Measurements from ENCODE around the gene BET1L.
"Not testable (repeated sequence)": the region's sequence is repeated elsewhere in the genome, so short reads cannot be mapped to it uniquely, and the experiment has no call there.

BET1L gene

DNA sequence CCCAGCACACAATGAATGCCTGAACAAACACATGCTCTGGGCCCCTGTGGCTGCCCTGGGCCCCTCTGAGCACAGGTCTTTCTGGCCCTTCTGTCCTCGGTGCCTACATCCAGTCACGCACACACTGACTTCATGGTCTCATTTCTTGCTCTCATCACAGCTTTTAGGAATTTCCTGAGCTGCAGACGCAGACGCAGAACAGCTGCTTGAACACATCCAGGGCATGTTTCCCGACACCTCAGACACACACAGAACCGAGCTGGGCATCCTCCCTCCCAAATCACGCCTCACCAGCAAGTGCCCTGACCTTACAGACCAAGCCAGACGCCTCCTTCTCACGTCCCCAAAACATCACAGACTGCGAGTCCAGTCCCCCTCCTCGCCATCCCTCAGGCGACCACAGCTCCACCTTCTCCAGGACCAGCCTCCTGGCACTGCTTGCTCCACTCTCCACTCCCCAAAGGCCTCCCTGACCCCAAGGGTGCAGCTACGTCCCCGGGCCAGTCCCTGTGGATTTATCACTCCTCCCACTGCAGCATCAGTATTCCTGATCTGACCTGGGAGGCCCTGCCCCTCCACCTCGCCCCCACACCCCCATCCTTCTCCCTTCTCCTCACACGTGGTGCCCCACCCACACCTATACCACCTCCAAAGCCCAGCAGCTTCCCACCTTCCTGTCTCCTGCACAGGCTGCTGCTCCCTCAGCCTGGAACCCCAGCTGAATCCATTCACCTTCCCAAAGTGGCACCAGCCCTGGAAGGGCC lies 16.0 kb upstream of the BET1L start:
- H3K36me3 ChIP-seq = no peaks in the 10 kb centered on the region
- no peaks in the 10 kb centered on the region for H3K27me3 ChIP-seq
- no peak overlapping the region for H3K4me3 ChIP-seq (ENCODE audit: low read depth, low read length)
- no peaks in the 10 kb centered on the region for H3K4me1 ChIP-seq
- TF ChIP-seq, protein P1, sequence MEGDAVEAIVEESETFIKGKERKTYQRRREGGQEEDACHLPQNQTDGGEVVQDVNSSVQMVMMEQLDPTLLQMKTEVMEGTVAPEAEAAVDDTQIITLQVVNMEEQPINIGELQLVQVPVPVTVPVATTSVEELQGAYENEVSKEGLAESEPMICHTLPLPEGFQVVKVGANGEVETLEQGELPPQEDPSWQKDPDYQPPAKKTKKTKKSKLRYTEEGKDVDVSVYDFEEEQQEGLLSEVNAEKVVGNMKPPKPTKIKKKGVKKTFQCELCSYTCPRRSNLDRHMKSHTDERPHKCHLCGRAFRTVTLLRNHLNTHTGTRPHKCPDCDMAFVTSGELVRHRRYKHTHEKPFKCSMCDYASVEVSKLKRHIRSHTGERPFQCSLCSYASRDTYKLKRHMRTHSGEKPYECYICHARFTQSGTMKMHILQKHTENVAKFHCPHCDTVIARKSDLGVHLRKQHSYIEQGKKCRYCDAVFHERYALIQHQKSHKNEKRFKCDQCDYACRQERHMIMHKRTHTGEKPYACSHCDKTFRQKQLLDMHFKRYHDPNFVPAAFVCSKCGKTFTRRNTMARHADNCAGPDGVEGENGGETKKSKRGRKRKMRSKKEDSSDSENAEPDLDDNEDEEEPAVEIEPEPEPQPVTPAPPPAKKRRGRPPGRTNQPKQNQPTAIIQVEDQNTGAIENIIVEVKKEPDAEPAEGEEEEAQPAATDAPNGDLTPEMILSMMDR (IDR thresholded peaks at IDR 0.05; ENCODE audit: low read depth, low read length) = no peak
- DNase-seq = no peak
- no peaks in the 10 kb centered on the region for H3K9me3 ChIP-seq

DNA sequence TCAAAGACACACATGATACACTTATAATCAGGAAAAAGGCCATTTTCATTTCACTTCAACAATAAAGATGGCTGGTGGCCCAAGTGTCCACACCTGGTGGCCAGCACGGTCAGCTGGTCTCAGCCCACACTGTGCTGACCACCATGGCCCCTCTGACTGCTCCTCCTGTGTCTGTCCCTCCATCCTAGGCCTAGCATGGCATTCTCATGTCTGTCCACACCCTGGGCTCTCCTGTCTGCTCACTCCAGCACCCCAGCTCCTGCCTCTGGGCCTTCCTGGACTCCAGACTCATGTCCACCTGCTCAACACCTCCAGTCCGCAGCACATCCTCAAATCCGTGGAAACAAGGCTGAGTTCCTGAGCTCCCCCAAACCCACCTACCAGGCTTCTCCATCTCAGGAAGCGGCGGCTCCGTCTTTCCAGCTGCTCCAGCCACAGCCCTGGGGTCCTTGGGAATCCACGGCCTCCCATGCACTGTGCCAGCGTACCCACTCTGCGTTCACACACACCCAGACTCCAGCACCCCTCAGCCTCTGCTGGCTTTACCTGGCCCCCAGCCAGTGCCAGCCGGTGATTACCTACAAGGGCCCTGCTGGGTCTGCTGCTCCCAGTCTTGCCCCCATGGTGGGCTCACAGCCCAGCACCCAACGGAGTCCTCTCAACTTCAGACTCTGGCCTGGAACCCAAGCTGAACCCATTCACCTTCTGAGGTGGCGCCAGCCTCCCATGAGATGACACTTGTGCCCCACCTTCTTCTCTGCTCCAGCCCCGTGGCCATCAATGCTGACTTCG lies 15.0 kb upstream of the BET1L start:
- no peak for DNase-seq
- no peaks in the 10 kb centered on the region for H3K36me3 ChIP-seq
- H3K9me3 ChIP-seq = no peaks in the 10 kb centered on the region
- H3K4me1 ChIP-seq = no peaks in the 10 kb centered on the region
- H3K27me3 ChIP-seq = no peaks in the 10 kb centered on the region
- no peak overlapping the region for H3K4me3 ChIP-seq (ENCODE audit: low read depth, low read length)
- TF ChIP-seq, protein P1 (IDR thresholded peaks at IDR 0.05; ENCODE audit: low read depth, low read length) = no peak

DNA sequence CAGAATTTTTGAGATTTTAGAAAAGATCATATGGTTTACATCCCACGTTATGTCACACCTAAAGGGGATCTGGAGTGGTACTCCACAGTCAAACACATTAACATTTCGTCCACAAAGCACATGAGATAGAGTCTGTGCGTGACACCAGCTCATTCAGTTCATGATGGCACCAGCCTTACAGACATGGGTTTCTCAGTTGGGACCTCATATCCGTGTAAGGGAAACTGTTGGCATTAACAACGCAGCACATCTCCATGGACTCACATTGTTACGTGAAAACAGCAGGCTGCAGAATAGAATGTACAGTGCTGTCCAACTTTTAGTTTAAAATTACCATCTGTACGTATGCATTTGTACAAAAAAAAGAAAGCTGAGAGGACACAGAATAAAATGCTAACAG lies 14.3 kb upstream of the BET1L start:
- Histone ChIP-seq H3K4me1 (no peaks in the 10 kb centered on the region), H3K4me3 (ENCODE audit: low read depth, low read length) (no peak overlapping the region), H3K36me3 (no peaks in the 10 kb centered on the region), H3K27me3 (no peaks in the 10 kb centered on the region), H3K9me3 (no peaks in the 10 kb centered on the region)
- TF ChIP-seq, protein P1 (IDR thresholded peaks at IDR 0.05; ENCODE audit: low read depth, low read length) = no peak
- DNase-seq = no peak

DNA sequence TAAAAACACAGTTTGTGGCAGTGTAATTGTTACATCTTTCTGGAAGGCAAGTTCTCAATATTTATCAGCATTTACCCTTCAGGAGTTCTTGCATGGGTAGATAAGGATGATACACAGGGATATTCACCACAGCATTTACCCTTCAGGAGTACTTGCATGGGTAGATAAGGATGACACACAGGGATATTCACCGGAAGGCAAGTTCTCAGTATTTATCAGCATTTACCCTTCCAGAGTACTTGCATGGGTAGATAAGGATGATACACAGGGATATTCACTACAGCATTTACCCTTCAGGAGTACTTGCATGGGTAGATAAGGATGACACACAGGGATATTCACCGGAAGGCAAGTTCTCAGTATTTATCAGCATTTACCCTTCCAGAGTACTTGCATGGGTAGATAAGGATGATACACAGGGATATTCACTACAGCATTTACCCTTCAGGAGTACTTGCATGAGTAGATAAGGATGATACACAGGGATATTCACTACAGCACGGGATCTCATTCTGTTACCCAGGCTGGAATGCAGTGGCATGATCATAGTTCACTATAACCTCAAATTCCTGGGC lies 13.5 kb upstream of the BET1L start:
- H3K36me3 ChIP-seq; H3K9me3 ChIP-seq; H3K4me1 ChIP-seq; H3K4me3 ChIP-seq (ENCODE audit: low read depth, low read length); H3K27me3 ChIP-seq; DNase-seq: not testable (repeated sequence)

DNA sequence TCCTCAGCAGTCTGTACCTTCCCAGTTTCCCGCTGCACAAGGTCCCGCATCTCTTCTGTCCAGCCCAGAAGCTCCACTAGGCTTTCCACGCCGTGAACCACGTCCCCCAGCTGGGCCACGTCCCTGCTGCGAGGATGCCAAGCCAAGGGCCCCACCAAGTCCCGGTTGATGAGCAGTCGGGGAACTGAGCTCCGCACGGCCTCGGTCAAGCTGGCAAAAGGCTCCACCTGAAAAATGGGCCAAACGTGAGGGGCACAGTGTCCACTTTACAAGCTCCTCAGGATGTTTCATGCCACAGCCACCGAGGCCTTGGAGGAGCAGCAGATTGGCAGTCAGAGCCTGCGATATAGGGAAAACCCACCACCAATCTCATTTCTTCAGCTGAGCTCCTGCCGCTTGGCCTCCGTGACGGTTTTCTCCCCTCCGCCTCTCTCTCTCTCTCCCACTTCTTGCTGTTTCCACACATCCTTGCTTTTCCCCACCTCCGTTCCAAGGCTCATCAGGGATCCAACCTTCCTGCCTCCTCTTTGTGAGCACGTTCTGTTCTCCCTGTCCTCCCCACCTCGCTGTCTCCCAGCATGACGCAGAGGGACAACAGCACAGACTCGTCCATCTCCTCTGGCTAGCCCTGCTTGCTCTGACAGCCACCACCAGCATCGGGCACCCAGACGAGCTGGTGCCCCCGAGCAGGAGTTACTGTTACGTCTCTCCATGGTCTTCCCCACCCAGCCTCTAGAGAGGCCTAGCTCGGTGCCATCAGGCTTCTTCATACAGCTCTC lies 11.8 kb upstream of the BET1L start:
- no peak for DNase-seq
- no peaks in the 10 kb centered on the region for H3K27me3 ChIP-seq
- TF ChIP-seq, protein P1 (IDR thresholded peaks at IDR 0.05; ENCODE audit: low read depth, low read length) = no peak
- no peaks in the 10 kb centered on the region for H3K36me3 ChIP-seq
- H3K4me3 ChIP-seq (ENCODE audit: low read depth, low read length) = no peak overlapping the region
- no peaks in the 10 kb centered on the region for H3K9me3 ChIP-seq
- H3K4me1 ChIP-seq = no peaks in the 10 kb centered on the region

DNA sequence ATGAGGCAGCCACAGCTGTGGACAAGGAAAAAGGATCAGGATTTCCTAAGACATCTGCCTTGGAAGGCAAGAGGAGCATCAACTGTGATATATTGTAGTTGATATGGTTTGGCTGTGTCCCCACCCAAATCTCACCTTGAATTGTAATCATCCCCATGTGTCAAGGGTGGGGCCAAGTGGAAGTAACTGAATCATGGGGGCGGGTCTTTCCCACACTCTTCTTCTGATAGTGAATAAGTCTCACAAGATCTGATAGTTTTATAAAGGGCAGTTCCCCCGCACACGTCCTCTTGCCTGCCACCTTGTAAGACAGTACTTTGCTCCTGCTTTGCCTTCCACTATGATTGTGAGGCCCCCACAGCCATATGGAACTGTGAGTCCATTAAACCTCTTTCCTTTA lies 10.5 kb upstream of the BET1L start:
- no peak for DNase-seq
- no peaks in the 10 kb centered on the region; the same call in 1 of the 2 replicates for H3K36me3 ChIP-seq
- no peaks in the 10 kb centered on the region for H3K27me3 ChIP-seq
- H3K4me3 ChIP-seq (ENCODE audit: low read depth, low read length) = no peak overlapping the region
- TF ChIP-seq, protein P1 (IDR thresholded peaks at IDR 0.05; ENCODE audit: low read depth, low read length) = no peak
- no peaks in the 10 kb centered on the region for H3K9me3 ChIP-seq
- no peaks in the 10 kb centered on the region for H3K4me1 ChIP-seq

Data from BE2C (cell line).